Thymus (tissue), 11 donors: ENCODE measurements around the gene ARHGAP15. TPM values are rescaled to one million over a fixed set of nuclear protein-coding genes. Genes with fewer than 3 reads are reported as not detected.
"Not testable (repeated sequence)": the region's sequence is repeated elsewhere in the genome, so short reads cannot be mapped to it uniquely, and the experiment has no call there.

ENCODE experiments used
- DNase-seq, 9 donors: peaks; one replicate each; pipeline ENCODE4 v3.0.0-alpha.2; 2013; ENCODE audit warnings: low spot score in 9 of 9, low read depth in 6 of 9, missing footprints in 1 of 9
- H3K27ac ChIP-seq, 2 donors: one replicate each; pipeline ENCODE4 v1.5.1; 2013; ENCODE audit warnings: control low read depth in 1 of 2, low read depth in 1 of 2, low read length in 1 of 2, mild to moderate bottlenecking in 1 of 2, moderate library complexity in 1 of 2
- H3K27me3 ChIP-seq, 2 donors: one replicate each; pipeline ENCODE4 v1.5.1; 2013; ENCODE audit warnings: low read length in 1 of 2; ENCODE audit not compliant: control insufficient read depth in 2 of 2, insufficient read depth in 1 of 2
- H3K36me3 ChIP-seq, 2 donors: one replicate each; pipeline ENCODE4 v1.5.1; 2013; ENCODE audit warnings: low read length in 1 of 2, mild to moderate bottlenecking in 1 of 2, moderate library complexity in 1 of 2; ENCODE audit not compliant: control insufficient read depth in 2 of 2, insufficient read depth in 2 of 2
- H3K4me1 ChIP-seq, 2 donors: one replicate each; pipeline ENCODE4 v1.5.1; 2013; ENCODE audit warnings: low read length in 2 of 2; ENCODE audit not compliant: control insufficient read depth in 2 of 2, insufficient read depth in 2 of 2
- H3K4me3 ChIP-seq, 2 donors: one replicate each; pipeline ENCODE4 v1.5.1; 2013; ENCODE audit warnings: low read length in 2 of 2, control low read depth in 1 of 2, mild to moderate bottlenecking in 1 of 2
- H3K9me3 ChIP-seq, 2 donors: one replicate each; pipeline ENCODE4 v1.5.1; 2013; ENCODE audit warnings: low read length in 1 of 2, mild to moderate bottlenecking in 1 of 2; ENCODE audit not compliant: control insufficient read depth in 2 of 2, insufficient read depth in 1 of 2
- WGBS: extraction: QIAGEN DNeasy Blood & Tissue Kit; methylation state at CpG from one replicate; pipeline ENCODE4 v1.1.7; 2013; 5-methylcytosine and 5-hydroxymethylcytosine counted together
- polyA plus RNA-seq: library from polyadenylated mRNA; stranded (reverse); fragments of 200-250 nt; gene quantifications from one replicate; pipeline ENCODE4 v1.2.3, GENCODE V29; 2013
- total RNA-seq: library from RNA; stranded (reverse); fragments of 120-200 nt; gene quantifications from one replicate; pipeline ENCODE4 v1.2.4, GENCODE V29; 2013
- donor health status: healthy.

ARHGAP15 gene
- total and polyA plus RNA-seq, 2 donors, result 55.8 to 182 TPM

DNA sequence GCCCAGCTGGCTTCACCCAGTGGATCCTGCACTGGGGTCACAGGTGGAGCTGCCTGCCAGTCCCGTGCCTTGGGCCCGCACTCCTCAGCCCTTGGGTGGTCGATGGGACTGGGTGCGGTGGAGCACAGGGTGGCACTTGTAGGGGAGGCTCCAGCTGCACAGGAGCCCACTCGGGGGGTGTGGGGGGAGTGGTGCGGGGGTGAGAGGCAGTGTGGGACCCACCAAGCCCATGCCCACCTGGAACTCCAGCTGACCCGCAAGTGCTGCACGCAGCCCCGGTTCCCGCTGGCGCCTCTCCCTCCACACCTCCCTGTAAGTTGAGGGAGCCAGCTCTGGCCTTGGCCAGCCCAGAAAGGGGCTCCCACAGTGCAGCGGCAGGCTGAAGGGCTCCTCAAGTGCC is 39.7 kb upstream of the ARHGAP15 start:
- H3K36me3 ChIP-seq, H3K4me3 ChIP-seq, DNase-seq, H3K4me1 ChIP-seq, H3K9me3 ChIP-seq, H3K27ac ChIP-seq, H3K27me3 ChIP-seq: not testable (repeated sequence)
- whole genome bisulfite sequencing, result 98% methylated on average over 12 of the region's 12 CpGs

DNA sequence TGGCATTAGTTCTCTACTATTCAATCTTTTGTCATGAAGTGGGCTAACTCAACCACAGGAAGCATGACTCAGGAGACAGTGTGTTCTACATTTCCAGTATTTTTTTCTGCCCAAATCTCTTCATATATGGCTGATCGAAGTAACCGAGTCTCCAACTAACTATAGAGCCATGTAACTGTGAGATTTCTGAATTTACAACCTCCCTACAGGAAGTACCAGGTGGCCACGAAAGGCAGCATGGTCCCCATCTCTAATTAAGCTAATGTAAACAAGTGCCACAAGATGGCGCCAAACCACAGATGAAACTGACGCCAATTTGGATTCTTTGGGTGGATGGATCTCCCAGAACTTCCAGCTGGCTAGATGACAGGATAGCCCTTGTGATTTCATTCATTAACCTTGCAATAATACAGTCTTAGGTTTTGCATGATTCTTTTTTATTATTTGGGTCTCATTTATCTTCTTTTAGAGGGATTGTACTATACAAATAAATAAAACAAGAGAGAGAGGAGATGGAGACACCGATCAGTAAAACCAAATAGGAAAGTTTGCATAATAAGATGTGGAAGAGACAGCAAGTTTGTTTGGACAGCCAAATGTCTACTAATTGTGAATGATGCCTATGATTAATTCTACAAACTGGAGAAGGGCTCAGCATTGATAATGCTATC is 18.3 kb upstream of the ARHGAP15 start:
- Histone ChIP-seq H3K4me3 (no peak overlapping the region), H3K27ac (no peak overlapping the region), H3K9me3 (no peaks in the 10 kb centered on the region), H3K4me1 (peaks cover 0 to 9% of the 10 kb centered on the region in 2 donors), H3K36me3 (no peaks in the 10 kb centered on the region), H3K27me3 (no peaks in the 10 kb centered on the region)
- WGBS, result 17% methylated on average over 6 of the region's 6 CpGs
- DNase-seq, result peak; percentile 39 to 88 (median 78)

DNA sequence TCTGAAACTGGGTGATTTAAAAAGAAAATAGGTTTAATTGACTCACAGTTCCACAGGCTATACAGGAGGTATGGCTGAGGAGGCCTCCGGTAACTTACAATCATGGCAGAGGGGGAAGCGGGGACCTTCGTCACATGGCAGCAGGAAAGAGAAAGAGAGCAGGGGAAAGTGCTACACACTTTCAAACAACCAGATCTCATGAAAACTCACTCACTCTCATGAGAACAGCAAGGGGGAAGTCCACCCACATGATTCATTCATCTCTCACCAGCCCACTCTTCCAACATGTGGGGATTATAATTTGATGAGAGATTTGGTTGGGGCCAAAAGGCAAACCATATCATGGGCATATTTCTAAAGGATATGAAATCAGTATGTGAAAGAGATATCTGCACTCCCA is 12.0 kb upstream of the ARHGAP15 start:
- no peaks in the 10 kb centered on the region for H3K36me3 ChIP-seq
- H3K4me1 ChIP-seq, result no peaks in the 10 kb centered on the region
- 98% methylated on average over 3 of the region's 3 CpGs for WGBS
- no peak overlapping the region for H3K27ac ChIP-seq
- no peaks in the 10 kb centered on the region for H3K27me3 ChIP-seq
- DNase-seq, result no peak
- H3K9me3 ChIP-seq, result no peaks in the 10 kb centered on the region
- no peak overlapping the region for H3K4me3 ChIP-seq

DNA sequence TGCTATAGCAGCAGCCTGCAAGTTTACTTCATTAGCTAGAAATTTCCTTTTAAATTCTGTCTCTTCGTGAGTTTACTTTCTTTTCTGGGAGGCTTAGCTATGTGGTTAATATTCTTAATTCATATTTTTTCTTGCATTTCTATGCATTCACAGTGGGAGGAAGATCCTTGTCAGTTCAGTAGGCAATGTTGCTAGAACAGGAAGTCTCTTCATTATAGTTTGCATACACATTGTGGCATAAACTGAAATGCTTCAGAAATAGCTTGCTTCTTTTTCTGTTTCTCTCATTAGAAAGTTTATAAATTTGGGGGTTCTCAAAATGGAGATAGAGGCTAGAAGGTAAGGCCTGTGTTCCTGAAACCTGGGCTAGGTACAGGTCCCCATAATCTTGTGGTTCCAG is 8.1 kb upstream of the ARHGAP15 start:
- WGBS, result 22% methylated on average over 1 of the region's 1 CpG
- H3K9me3 ChIP-seq, result no peaks in the 10 kb centered on the region
- no peak for DNase-seq
- H3K36me3 ChIP-seq, result no peaks in the 10 kb centered on the region
- H3K27me3 ChIP-seq, result no peaks in the 10 kb centered on the region
- H3K4me3 ChIP-seq, result no peak overlapping the region
- H3K27ac ChIP-seq, result no peak overlapping the region
- H3K4me1 ChIP-seq, result peaks cover 0 to 9% of the 10 kb centered on the region in 2 donors

DNA sequence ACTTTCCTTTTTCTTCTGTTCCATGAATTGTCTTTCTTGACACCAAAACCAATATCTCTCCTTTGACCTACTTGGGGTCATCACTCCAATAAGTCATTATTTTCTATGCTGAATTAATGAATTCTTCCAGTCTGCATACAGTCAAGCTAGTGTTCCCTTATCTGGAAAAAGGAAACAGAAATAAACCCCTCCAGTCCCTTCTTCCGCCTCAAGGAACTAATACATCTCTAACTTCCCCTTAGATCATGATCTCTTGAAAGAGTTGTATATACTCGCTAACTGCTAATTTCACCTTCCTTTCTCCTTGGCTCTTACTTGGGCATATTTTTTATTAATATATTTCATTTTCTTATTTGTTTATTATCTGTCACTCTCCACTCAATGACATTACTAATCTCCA is 7.3 kb upstream of the ARHGAP15 start:
- no peak for DNase-seq
- 96% methylated on average over 2 of the region's 2 CpGs for WGBS
- no peaks in the 10 kb centered on the region for H3K9me3 ChIP-seq
- no peaks in the 10 kb centered on the region for H3K27me3 ChIP-seq
- H3K4me3 ChIP-seq, result no peak overlapping the region
- H3K4me1 ChIP-seq, result peaks cover 2 to 9% of the 10 kb centered on the region in 2 donors
- no peaks in the 10 kb centered on the region for H3K36me3 ChIP-seq
- no peak overlapping the region for H3K27ac ChIP-seq

DNA sequence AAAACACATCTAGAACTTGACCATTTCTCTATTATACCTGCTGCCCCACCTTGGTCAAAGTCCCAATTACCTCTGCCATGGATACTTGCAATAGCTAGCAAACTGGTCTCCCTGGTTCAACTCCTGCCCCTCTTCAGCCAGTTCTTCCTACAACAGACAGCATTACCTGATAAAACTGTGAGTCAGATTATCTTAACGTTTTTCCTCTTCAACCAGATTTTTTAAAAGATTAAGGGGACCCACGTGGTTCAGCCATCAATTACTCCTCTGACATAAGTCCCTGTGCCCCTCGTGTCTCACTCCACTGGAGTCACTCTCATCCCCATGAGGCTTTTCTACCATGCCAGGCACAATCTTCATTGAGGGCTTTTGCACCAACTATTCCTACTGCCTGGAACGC is 5.3 kb upstream of the ARHGAP15 start:
- WGBS, result 42% methylated on average over 4 of the region's 4 CpGs
- no peak for DNase-seq
- Histone ChIP-seq H3K4me1 (peaks cover 5 to 22% of the 10 kb centered on the region in 2 donors), H3K4me3 (no peak overlapping the region), H3K9me3 (no peaks in the 10 kb centered on the region), H3K27ac (no peak overlapping the region), H3K36me3 (no peaks in the 10 kb centered on the region), H3K27me3 (no peaks in the 10 kb centered on the region)

DNA sequence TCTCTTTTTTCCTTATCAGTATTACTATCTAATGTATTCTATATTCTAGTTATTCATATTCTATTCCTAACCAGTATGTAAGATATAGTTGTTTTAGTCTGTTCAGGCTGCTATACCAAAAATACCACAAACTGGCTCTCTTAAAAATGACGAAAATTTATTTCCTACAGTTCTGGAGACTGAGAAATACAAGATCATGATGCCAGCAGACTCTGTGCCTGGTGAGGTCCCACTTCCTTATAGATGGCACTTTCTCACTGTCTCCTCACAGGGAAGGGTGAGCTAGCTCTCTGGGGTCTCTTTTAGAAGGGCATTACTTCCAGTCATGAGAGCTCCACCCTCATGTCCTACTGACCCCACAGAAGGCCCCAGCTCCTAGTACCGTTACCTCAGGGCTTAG is 4.8 kb upstream of the ARHGAP15 start:
- Histone ChIP-seq H3K27ac (no peak overlapping the region), H3K4me1 (peaks cover 5 to 22% of the 10 kb centered on the region in 2 donors), H3K9me3 (no peaks in the 10 kb centered on the region), H3K36me3 (no peaks in the 10 kb centered on the region), H3K4me3 (no peak overlapping the region), H3K27me3 (no peaks in the 10 kb centered on the region)
- DNase-seq, result no peak
- 72% methylated on average over 2 of the region's 2 CpGs for WGBS

DNA sequence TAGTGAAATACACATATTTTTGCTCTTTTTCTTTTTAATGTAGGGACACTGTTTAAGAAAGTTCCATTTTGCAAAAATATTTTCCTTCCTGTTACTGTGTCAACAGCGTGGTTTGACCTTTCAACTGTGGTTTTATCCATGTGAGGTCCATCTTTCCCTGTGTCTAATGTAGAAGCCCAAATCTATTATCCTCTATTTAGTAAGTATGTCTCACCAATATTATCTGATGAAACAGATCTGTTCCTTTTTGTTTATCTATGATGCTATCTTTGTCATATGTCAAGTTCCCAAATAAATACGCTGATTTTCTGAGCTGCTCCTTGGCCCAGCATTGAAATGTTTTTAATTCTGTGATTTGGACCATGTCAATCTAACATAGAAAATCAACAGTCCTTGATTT is 3.5 kb upstream of the ARHGAP15 start:
- WGBS, result 90% methylated on average over 2 of the region's 2 CpGs
- no peak for DNase-seq
- no peaks in the 10 kb centered on the region for H3K27me3 ChIP-seq
- H3K4me1 ChIP-seq, result peaks cover 5 to 22% of the 10 kb centered on the region in 2 donors
- no peaks in the 10 kb centered on the region for H3K9me3 ChIP-seq
- no peak overlapping the region for H3K4me3 ChIP-seq
- no peaks in the 10 kb centered on the region for H3K36me3 ChIP-seq
- no peak overlapping the region for H3K27ac ChIP-seq

DNA sequence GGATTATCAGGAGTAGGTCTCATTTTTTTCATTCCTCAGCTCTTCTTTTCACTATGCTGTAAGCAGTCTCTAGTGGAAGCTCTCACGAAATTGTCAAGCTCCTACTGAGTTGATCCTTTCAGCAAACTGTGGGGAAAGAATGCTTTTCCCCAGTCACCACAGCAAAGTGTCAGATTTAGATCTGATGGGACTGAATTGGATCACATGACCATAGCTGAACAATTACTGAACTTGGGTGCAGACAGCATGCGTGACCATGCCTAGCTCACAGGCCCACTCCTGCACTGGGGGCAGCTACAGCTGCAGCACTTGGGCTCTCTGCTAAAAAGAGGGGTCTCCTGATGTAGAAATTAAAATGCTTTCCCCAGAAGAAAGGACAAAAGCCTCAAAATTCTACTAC is 3.1 kb downstream of the ARHGAP15 start:
- Histone ChIP-seq H3K27me3 (no peaks in the 10 kb centered on the region), H3K4me3 (peak overlapping the region; percentile 5 to 24), H3K36me3 (no peaks in the 10 kb centered on the region), H3K9me3 (no peaks in the 10 kb centered on the region), H3K4me1 (peaks cover 12 to 21% of the 10 kb centered on the region in 2 donors), H3K27ac (peak overlapping the region in 1 of 2 donors; percentile 33)
- WGBS, result 10% methylated on average over 2 of the region's 2 CpGs
- DNase-seq, result peak in 1 of 9 donors; percentile 49
